Spleen (tissue), 7 donors: ENCODE measurements around the gene LDLRAD2.

Experiments
- POLR2A ChIP-seq, 3 donors: fragments of 450-650 bp; IDR thresholded peaks; one replicate each; pipeline ENCODE4 v1.5.1; 2017; ENCODE audit warnings: antibody characterized with exemption in 3 of 3, mild to moderate bottlenecking in 1 of 3
- TF ChIP-seq, protein P1 (sequence below), 11 experiments: fragments of 200-600 bp in 7 of 11; fragments of 450-650 bp in 4 of 11; sonication (generic) in 4 of 11; IDR thresholded peaks in 8 of 11; conservative IDR thresholded peaks in 3 of 11; 1 replicate in 7 of 11; 2 replicates in 4 of 11; pipeline versions ENCODE4 v1.4.0 to v1.8.0; 2016 to 2021; ENCODE audit warnings: antibody characterized with exemption in 11 of 11, inconsistent platforms in 4 of 11, mild to moderate bottlenecking in 1 of 11
- donor health status: DM: no; HTN: no; CAD: no; lungs with moderate emphysema.
- donor health status: DM: no; HTN: no; CAD: no.
- donor health status: DM: no; HTN: no; CAD: no.

DNA sequence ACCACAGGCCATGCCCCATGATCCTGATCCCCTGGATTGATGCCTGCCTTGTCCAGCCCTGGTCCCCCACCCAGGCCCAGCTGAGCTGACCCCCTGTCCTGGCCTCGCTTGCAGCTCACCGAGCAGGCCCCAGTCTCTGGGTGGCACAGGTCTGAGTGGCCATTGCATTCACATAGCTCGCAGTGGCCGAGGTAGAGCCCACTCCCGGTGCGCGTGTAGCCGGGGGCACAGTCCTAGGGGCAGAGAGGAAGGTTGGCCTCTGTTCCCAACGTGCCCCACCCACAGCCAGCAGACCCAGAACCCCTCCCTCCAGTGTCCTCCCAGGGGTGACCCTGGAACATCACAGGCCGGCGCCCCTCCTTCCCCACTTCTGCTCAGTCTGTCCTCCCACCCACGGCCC lies 51.9 kb downstream of the LDLRAD2 start:
- TF ChIP-seq, protein P1, sequence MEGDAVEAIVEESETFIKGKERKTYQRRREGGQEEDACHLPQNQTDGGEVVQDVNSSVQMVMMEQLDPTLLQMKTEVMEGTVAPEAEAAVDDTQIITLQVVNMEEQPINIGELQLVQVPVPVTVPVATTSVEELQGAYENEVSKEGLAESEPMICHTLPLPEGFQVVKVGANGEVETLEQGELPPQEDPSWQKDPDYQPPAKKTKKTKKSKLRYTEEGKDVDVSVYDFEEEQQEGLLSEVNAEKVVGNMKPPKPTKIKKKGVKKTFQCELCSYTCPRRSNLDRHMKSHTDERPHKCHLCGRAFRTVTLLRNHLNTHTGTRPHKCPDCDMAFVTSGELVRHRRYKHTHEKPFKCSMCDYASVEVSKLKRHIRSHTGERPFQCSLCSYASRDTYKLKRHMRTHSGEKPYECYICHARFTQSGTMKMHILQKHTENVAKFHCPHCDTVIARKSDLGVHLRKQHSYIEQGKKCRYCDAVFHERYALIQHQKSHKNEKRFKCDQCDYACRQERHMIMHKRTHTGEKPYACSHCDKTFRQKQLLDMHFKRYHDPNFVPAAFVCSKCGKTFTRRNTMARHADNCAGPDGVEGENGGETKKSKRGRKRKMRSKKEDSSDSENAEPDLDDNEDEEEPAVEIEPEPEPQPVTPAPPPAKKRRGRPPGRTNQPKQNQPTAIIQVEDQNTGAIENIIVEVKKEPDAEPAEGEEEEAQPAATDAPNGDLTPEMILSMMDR (IDR thresholded peaks at IDR 0.05 in 8 of 11, conservative IDR thresholded peaks at IDR 0.05 in 3 of 11), result no peak
- no peak for TF ChIP-seq POLR2A (IDR thresholded peaks at IDR 0.05)
